Jurkat, Clone E6-1 (cell line): ENCODE measurements around the gene ACAP1.
A peak's percentile ranks its signal among the peaks of the same experiment; 100 is the strongest.

Experiments used
- DNase-seq: peaks from one replicate; pipeline ENCODE4 v3.0.0-alpha.2; 2011; ENCODE audit warnings: low read depth, low spot score
- H3K4me3 ChIP-seq: 2 replicates; pipeline ENCODE4 v1.5.1; 2011; ENCODE audit warnings: mild to moderate bottlenecking, low read length, control low read depth, moderate library complexity

ACAP1 gene

GRCh38 chr17:7370853-7371252, 34.5 kb downstream of the ACAP1 start:
- no peak for DNase-seq
- no peak overlapping the region for H3K4me3 ChIP-seq

GRCh38 chr17:7374353-7374752, 38.0 kb downstream of the ACAP1 start:
- DNase-seq = no peak

GRCh38 chr17:7379134-7379533, 42.8 kb downstream of the ACAP1 start:
- no peak overlapping the region for H3K4me3 ChIP-seq
- no peak for DNase-seq

More at GRCh38 chr17:7374353-7374752, 38.0 kb downstream of the ACAP1 start:
- no peak overlapping the region for H3K4me3 ChIP-seq

- no peak for DNase-seq
- H3K4me3 ChIP-seq = no peak overlapping the region
Observed at GRCh38 chr17:7380321-7380720, 44.0 kb downstream of the ACAP1 start.

GRCh38 chr17:7380855-7381683, 44.7 kb downstream of the ACAP1 start, which contains the start of gene TNK1:
TSS of gene TNK1 (plus strand) at chr17:7381089. CDS start at chr17:7382927, 1,838 bp downstream.
- no peak within 1 kb of the TSS for H3K4me3 ChIP-seq
- no peak for DNase-seq

- DNase-seq = no peak
- no peak overlapping the region for H3K4me3 ChIP-seq
Observed at GRCh38 chr17:7382901-7383300, 46.6 kb downstream of the ACAP1 start.

GRCh38 chr17:7383371-7383741, 47.0 kb downstream of the ACAP1 start:
- peak overlapping the region; percentile 60; the same call in 1 of the 2 replicates for H3K4me3 ChIP-seq

GRCh38 chr17:7383742-7384488, 47.6 kb downstream of the ACAP1 start:
- peak; percentile 54 for DNase-seq
- peak overlapping the region; percentile 60 for H3K4me3 ChIP-seq

More at GRCh38 chr17:7383371-7383741, 47.0 kb downstream of the ACAP1 start:
- DNase-seq = no peak

GRCh38 chr17:7384489-7385081, 48.3 kb downstream of the ACAP1 start:
- no peak for DNase-seq
- H3K4me3 ChIP-seq = peak overlapping the region; percentile 60

- no peak overlapping the region for H3K4me3 ChIP-seq
- no peak for DNase-seq
Observed at GRCh38 chr17:7388856-7389255, 52.5 kb downstream of the ACAP1 start.

GRCh38 chr17:7389924-7390910, 53.9 kb downstream of the ACAP1 start:
- H3K4me3 ChIP-seq = no peak overlapping the region
- no peak for DNase-seq

- no peak overlapping the region for H3K4me3 ChIP-seq
- no peak for DNase-seq
Observed at GRCh38 chr17:7391307-7391706, 55.0 kb downstream of the ACAP1 start.

GRCh38 chr17:7392696-7393612, 56.6 kb downstream of the ACAP1 start:
- H3K4me3 ChIP-seq = no peak overlapping the region
- no peak for DNase-seq

- H3K4me3 ChIP-seq = peak overlapping the region; percentile 60
- DNase-seq = no peak
Observed at GRCh38 chr17:7393613-7394451, 57.5 kb downstream of the ACAP1 start.

- peak within 1 kb of the TSS; percentile 60 for H3K4me3 ChIP-seq
- DNase-seq = peak; percentile 30
Observed at GRCh38 chr17:7394452-7395191, 58.3 kb downstream of the ACAP1 start, which contains the start of gene PLSCR3. TSS of gene PLSCR3 (minus strand) at chr17:7394525. CDS start at chr17:7394110, 415 bp downstream.

GRCh38 chr17:7396147-7396546, 59.8 kb downstream of the ACAP1 start:
- no peak overlapping the region for H3K4me3 ChIP-seq
- DNase-seq = no peak
